K562 (cell line): Measurements from ENCODE around the gene NAIF1. TPM values are rescaled to one million over a fixed set of nuclear protein-coding genes. Genes with fewer than 3 reads are reported as not detected.

Experiments used
- ARID3B ChIP-seq: fragments of 250-450 bp; sonication (Bioruptor Pico); IDR thresholded peaks from 2 replicates; pipeline ENCODE4 v1.4.0; 2020; ENCODE audit warnings: borderline replicate concordance
- BMI1 ChIP-seq: fragments of 150-350 bp; IDR thresholded peaks from 2 replicates; pipeline ENCODE4 v1.6.1; 2014; ENCODE audit warnings: low read length
- CBX3 ChIP-seq, 2 experiments: IDR thresholded peaks; 1 replicate in 1 of 2; 2 replicates in 1 of 2; pipeline ENCODE4 v1.6.1; 2012; ENCODE audit warnings: inconsistent platforms in 2 of 2, low read length in 2 of 2, borderline replicate concordance in 1 of 2, control low read depth in 1 of 2
- FOSL1 ChIP-seq: fragments of 200-800 bp; sonication (Bioruptor generic); conservative IDR thresholded peaks from 2 replicates; pipeline ENCODE4 v1.6.1; 2016; ENCODE audit warnings: missing genetic modification characterization, missing compliant biosample characterization
- FUS ChIP-seq: fragments of 200-400 bp; formaldehyde crosslinking; optimal IDR thresholded peaks from 2 replicates; pipeline ENCODE3; 2017; ENCODE audit warnings: low read depth, low read length
- HMG20A ChIP-seq: fragments of 450-650 bp; formaldehyde crosslinking; conservative IDR thresholded peaks from 2 replicates; pipeline ENCODE4 v1.4.0; 2020; ENCODE audit warnings: mild to moderate bottlenecking, mixed read lengths
- ILK ChIP-seq: fragments of 450-650 bp; IDR thresholded peaks from 2 replicates; pipeline ENCODE4 v1.6.1; 2016; ENCODE audit warnings: missing genetic modification characterization, low read depth, mild to moderate bottlenecking, missing compliant biosample characterization, moderate library complexity, borderline replicate concordance
- KLF10 ChIP-seq: fragments of 250-450 bp; sonication (Bioruptor Pico); IDR thresholded peaks from 2 replicates; pipeline ENCODE4 v1.6.1; 2021; ENCODE audit warnings: matching md5 sums
- MITF ChIP-seq: IDR thresholded peaks from 2 replicates; pipeline ENCODE4 v1.6.1; 2014; ENCODE audit warnings: antibody characterized with exemption
- POLR2G ChIP-seq: fragments of 200-400 bp; formaldehyde crosslinking; IDR thresholded peaks from 2 replicates; pipeline ENCODE4 v1.6.1; 2017; ENCODE audit warnings: low read depth, mild to moderate bottlenecking, antibody characterized with exemption, low read length, moderate library complexity
- PPARD ChIP-seq: fragments of 250-450 bp; sonication (Bioruptor Pico); IDR thresholded peaks from 2 replicates; pipeline ENCODE4 v1.8.0; 2022; ENCODE audit warnings: inconsistent platforms, mild to moderate bottlenecking, moderate library complexity
- RBM25 ChIP-seq: fragments of 200-400 bp; formaldehyde crosslinking; IDR thresholded peaks from 2 replicates; pipeline ENCODE4 v1.6.1; 2018; ENCODE audit warnings: low read length, low read depth, moderate library complexity; ENCODE audit not compliant: severe bottlenecking
- RCOR1 ChIP-seq, 2 experiments: IDR thresholded peaks; 2 replicates each; pipeline ENCODE4 v1.6.1; 2012; ENCODE audit warnings: low read depth in 2 of 2, low read length in 2 of 2, borderline replicate concordance in 1 of 2, improper control_type of control experiment in 1 of 2
- RNF2 ChIP-seq: sonication (generic); IDR thresholded peaks from 2 replicates; pipeline ENCODE4 v1.6.1; 2016
- SIN3A ChIP-seq, 2 experiments: fragments of 150-350 bp in 1 of 2; IDR thresholded peaks; 2 replicates each; pipeline ENCODE4 v1.6.1; 2011 to 2016; ENCODE audit warnings: borderline replicate concordance in 2 of 2, low read depth in 2 of 2, low read length in 2 of 2, mild to moderate bottlenecking in 2 of 2, moderate library complexity in 2 of 2; ENCODE audit not compliant: control insufficient read depth in 1 of 2
- SMARCC2 ChIP-seq: fragments of 450-650 bp; IDR thresholded peaks from 2 replicates; pipeline ENCODE4 v1.6.1; 2017; ENCODE audit warnings: antibody characterized with exemption, moderate library complexity, mild to moderate bottlenecking, low read depth
- TARDBP ChIP-seq: fragments of 450-650 bp; IDR thresholded peaks from 2 replicates; pipeline ENCODE4 v1.6.1; 2016
- TEAD4 ChIP-seq, 2 experiments: sonication (generic) in 1 of 2; formaldehyde crosslinking in 1 of 2; IDR thresholded peaks; 2 replicates each; pipeline versions ENCODE4 v1.6.1 to v1.8.0; 2012 to 2022; ENCODE audit warnings: borderline replicate concordance in 1 of 2, inconsistent platforms in 1 of 2, low read length in 1 of 2, mild to moderate bottlenecking in 1 of 2, missing genetic modification reagents in 1 of 2
- ZFP36 ChIP-seq: fragments of 150-350 bp; IDR thresholded peaks from 2 replicates; pipeline ENCODE4 v1.6.1; 2018; ENCODE audit warnings: low read length, low read depth; ENCODE audit not compliant: partially characterized antibody
- ZNF24 ChIP-seq: fragments of 450-650 bp; IDR thresholded peaks from 2 replicates; pipeline ENCODE4 v1.6.1; 2016
- ZNF551 ChIP-seq: fragments of 250-450 bp; sonication (Bioruptor Pico); IDR thresholded peaks from 2 replicates; pipeline ENCODE4 v1.5.0; 2021; ENCODE audit warnings: mild to moderate bottlenecking, moderate library complexity
- ZNF586 ChIP-seq: fragments of 450-650 bp; formaldehyde crosslinking; conservative IDR thresholded peaks from 2 replicates; pipeline ENCODE4 v1.4.0; 2020; ENCODE audit warnings: mild to moderate bottlenecking, moderate library complexity
- ZNF639 ChIP-seq, 2 experiments: fragments of 200-800 bp in 1 of 2; sonication (Bioruptor generic) in 1 of 2; sonication (generic) in 1 of 2; formaldehyde crosslinking in 1 of 2; IDR thresholded peaks in 1 of 2; conservative IDR thresholded peaks in 1 of 2; 2 replicates each; pipeline versions ENCODE4 v1.5.0 to v1.6.1; 2016 to 2020; ENCODE audit warnings: missing compliant biosample characterization in 1 of 2, missing genetic modification characterization in 1 of 2, missing genetic modification reagents in 1 of 2
- polyA plus RNA-seq, 8 experiments: library from polyadenylated mRNA; depleted of rRNA in 4 of 8; stranded (reverse) in 5 of 8; unstranded in 3 of 8; fragments of >200 nt; fragmentation: Nextera tagmentation in 2 of 8; fragmentation: Illumina TruSeq in 1 of 8; extraction: Ambion mirVana in 2 of 8; extraction: Trizol in 1 of 8; gene quantifications; 2 replicates each; pipeline versions ENCODE4 v1.2.1 to v1.2.3, GENCODE V29; 2011 to 2014; ENCODE audit warnings: inconsistent platforms in 1 of 8, missing spikeins in 1 of 8
- total RNA-seq, 7 experiments: library from RNA; depleted of rRNA in 6 of 7; stranded (reverse); fragments of >200 nt in 6 of 7; fragmentation: Illumina TruSeq in 2 of 7; extraction: Trizol in 2 of 7; gene quantifications; 2 replicates each; pipeline versions ENCODE4 v1.2.1 to v1.2.3, GENCODE V29; 2011 to 2021; ENCODE audit warnings: low replicate concordance in 1 of 7

Gene NAIF1
- total and polyA plus RNA-seq, 9 of the 15 experiments (the other 6 are each of a cell fraction or from before 2014, with no cell fraction given) = 4.8 to 26.6 (median 17.2) TPM

GRCh38 chr9:128077847-128078503, 10.9 kb upstream of the NAIF1 start (continued):
- TF ChIP-seq TEAD4 (IDR thresholded peaks at IDR 0.05; ENCODE audit: low read length) (peak; percentile 22; the same call in 1 of the 2 replicates), TEAD4 (CRISPR knock-in tag; IDR thresholded peaks at IDR 0.05; ENCODE audit: borderline replicate concordance) (no peak), MITF (no peak), FOSL1 (tag) (peak; percentile 87), RCOR1 (IDR thresholded peaks at IDR 0.05; ENCODE audit: borderline replicate concordance in 1 of 2, low read depth in 2 of 2, low read length in 2 of 2) (peak in 1 of 2 experiments; percentile 82; a peak in 2 of 4 replicates), BMI1 (no peak), TARDBP (no peak), SMARCC2 (peak; percentile 57; the same call in 1 of the 2 replicates), ZNF586 (CRISPR knock-in tag) (0 out of 2 replicates have a peak, but pooled peaks have one; percentile 45), PPARD (CRISPR knock-in tag) (no peak), FUS (no peak), RBM25 (peak; percentile 66), ILK (no peak), ZNF551 (CRISPR knock-in tag) (no peak), ZFP36 (peak; percentile 61), RNF2 (no peak), CBX3 (IDR thresholded peaks at IDR 0.05; ENCODE audit: borderline replicate concordance in 1 of 2, low read length in 2 of 2) (no peak), ARID3B (CRISPR knock-in tag) (no peak), SIN3A (IDR thresholded peaks at IDR 0.05; ENCODE audit: borderline replicate concordance in 2 of 2, control insufficient read depth in 1 of 2, low read depth in 2 of 2, low read length in 2 of 2) (no peak), KLF10 (no peak), ZNF639 (CRISPR knock-in tag; conservative IDR thresholded peaks at IDR 0.05 in 1 of 2, IDR thresholded peaks at IDR 0.05 in 1 of 2) (peak in 1 of 2 experiments; percentile 66; a peak in 2 of 4 replicates), POLR2G (0 out of 2 replicates have a peak, but pooled peaks have one; percentile 22), ZNF24 (peak; percentile 74), HMG20A (no peak)
